Stimulated activated CD8-positive, alpha-beta memory T cell treated with anti-CD3 and anti-CD28 coated beads, Interleukin-7, amount 100 ng/mL, for 4 hours (primary cell): ENCODE results near the gene LTBP4.
"Not testable (repeated sequence)": the region's sequence is repeated elsewhere in the genome, so short reads cannot be mapped to it uniquely, and the experiment has no call there.

Experiments used
- DNase-seq, 2 donors: peaks; one replicate each; pipeline ENCODE4 v3.0.0-alpha.2; 2020; ENCODE audit warnings: low read depth in 2 of 2

LTBP4 gene

DNA sequence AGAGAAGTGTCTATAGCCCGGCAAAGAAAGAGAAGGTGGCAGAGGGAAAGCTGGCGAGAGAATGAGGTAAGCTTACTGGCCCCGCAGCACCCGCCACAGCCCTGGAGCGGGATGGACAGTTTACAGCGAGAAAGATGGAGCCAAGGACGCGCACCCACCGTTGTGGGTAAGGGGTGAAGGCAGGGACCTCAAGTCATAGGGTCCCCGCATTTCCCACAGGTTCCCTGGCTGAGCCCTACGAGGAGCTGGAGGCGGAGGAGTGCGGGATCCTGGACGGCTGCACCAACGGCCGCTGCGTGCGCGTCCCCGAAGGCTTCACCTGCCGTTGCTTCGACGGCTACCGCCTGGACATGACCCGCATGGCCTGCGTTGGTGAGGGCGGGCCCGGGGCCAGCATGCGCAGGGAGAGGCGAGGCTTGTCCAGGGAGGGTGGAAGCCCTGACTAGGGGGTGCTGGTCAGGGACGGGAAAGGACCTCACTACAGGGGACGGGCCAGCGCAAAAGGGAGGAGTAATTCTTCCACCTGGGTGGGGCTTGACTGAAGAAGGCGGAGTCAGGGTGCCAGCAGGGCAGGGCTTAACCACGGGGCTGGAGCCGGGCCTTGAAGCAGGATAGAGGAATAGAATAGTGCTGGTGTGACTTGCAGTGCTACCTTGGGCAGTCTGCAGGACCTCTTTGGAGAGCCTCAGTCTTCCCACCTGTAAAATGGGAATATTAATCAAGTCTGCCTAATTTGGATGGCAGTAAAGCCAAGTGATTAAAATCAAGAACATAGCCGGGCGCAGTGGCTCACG is 26.5 kb downstream of the LTBP4 start:
- DNase-seq, result no peak

DNA sequence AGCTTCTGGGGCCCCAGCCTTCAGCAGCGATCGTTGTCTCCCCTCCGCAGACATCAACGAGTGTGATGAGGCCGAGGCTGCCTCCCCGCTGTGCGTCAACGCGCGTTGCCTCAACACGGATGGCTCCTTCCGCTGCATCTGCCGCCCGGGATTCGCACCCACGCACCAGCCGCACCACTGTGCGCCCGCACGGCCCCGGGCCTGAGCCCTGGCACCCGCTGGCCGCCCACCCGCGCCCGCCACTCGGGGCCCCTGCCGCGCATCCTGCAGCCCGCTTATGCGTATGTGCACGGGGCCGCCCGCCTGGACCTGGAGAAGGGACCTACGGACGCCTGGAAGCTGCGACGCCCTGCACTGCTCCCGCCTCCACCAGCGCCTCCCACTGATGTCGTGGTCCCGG is 28.2 kb downstream of the LTBP4 start:
- no peak for DNase-seq

DNA sequence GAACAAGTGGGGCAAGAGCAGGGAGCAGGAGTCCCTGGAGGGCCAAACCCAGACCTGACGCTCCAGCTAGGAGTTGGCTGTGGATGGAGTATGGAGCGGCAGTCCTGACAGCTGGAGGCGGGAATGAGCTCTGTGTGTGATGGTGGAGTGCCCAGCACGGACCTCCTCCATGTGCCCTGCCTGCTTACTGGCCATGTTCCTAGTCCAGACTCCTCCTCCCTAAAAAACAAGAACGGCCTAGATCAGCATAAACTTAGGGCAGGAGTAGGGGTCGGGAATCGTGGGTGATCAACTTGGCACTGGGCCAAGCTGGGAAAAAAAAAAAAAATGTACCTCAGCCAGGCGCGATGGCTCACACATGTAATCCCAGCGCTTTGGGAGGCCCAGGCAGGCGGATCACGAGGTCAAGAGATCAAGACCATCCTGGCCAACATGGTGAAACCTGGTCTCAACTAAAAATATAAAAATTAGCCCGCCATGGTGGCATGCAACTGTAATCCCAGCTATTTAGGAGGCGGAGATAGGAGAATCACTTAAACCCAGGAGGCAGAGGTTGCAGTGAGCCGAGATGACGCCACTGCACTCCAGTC is 29.5 kb downstream of the LTBP4 start:
- no peak for DNase-seq

DNA sequence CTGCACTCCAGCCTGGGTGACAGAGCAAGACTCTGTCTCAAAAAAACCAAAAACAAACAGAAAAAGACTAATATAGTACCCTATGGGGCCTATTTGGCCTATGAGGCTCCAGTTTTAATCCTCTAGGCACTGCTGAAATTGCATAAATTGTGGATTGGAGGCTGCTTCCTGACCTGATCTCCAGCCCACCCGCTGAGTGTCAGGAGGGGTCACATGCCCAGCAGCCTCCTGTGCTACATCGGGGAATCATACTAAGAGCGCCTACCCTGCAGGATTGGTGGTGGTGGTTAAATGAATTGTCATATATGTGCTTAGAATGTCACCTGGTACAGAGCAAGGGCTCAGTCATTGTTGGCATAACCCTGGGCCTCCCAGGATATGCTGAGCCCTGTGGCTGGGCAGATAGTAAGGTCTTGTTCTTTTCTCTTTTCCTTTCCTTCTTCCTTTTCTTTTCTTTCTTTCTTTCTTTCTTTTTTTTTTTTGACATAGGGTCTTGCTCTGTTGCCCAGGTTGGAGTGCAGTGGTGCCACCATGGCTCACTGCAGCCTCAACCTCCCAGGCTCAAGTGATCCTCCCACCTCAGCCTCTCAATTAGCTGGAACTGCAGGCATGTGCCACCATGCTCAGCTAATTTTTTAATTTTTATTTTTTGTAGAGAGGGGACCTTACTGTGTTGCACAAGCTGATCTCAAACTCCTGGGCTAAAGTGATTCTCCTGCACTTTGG is 31.3 kb downstream of the LTBP4 start:
- no peak for DNase-seq

DNA sequence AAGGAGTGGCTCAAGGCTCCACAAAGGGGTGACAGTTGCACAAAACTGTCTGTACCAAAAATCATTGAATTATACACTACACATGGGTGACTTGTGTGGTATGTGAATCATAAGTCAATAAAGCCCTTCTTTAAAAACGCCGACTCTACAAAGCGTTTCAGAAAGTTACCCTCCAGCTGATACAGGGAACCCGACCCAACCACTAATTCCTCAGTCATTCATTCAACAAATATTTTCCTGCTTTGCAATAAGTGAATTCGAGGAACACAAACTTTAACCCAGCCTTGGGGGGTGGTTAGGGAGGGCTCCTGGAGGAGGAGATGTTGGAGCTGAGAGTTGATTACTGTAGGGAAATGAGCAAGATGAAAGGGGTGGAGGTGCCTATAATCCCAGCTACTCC is 32.0 kb downstream of the LTBP4 start:
- no peak for DNase-seq

DNA sequence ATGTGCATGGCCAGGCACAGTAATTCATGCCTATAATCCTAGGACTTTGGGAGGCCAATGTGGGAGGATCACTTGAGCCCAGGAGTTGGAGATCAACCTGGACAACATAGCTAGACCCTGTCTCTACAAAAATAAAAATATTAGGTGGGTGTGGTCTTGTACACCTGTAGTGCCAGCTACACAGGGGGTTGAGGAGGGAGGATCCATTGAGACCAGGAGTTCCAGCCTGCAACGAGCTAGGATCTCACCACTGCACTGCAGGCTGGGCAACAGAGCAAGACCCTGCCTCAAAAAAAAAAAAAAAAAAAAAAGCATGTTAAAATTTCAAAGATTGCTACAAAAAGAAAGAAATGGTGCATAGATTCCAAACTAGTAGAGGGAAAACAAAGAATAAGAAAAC is 37.2 kb downstream of the LTBP4 start:
- DNase-seq, result no peak

DNA sequence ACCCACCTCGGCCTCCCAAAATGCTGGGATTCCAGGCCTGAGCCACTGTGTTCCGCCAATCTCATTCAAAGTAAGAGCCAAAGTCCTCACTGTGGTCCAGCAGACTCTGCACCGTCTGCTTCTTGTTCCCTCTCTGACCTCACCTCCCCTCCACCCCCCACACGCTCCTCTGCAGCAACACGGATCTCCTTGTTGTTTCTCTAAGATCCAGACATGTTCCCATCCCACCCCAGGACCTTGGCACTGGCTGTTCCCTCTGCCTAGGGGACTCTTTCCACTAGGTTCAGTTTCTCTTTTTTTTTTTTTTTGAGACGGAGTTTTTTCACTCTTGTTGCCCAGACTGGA is 38.4 kb downstream of the LTBP4 start:
- no peak for DNase-seq

DNA sequence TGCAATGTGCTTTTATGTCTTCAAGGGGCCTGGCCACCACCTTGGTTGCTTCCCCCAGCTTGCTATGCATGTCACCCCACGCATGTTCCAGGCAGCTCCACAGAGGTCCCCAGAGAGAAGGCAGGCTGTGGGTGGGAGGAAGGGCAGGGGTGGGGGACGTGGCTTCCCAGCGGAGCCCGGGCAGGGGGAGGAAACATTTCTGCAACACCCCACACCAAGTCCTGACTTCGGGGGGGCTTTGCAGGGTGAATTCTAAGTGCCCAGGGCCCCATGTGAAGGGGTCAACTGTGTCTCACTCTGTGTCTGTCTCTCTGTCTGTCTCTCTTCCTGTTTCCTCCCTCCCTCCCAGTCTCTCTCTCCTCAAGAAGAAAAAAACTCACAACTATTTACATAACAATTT is 39.6 kb downstream of the LTBP4 start:
- no peak for DNase-seq

DNA sequence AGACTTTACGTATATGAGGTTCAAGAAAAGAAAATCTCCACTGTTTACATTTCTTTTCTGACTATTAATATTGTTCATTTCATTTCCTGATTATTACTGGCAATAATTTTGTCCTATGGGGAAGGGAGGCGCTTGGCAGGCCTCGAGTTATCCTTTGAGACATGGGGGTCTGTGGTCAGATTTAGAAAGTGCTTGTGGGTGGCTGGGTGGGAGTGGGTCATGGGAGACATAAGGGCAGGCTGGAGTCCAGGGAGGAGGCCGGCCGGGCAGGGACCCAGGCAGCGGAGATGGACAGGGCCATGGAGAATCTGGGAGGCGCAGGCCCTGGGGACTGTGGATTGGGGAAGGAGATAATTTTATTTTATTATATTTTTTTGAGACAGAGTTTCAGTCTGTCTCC is 40.1 kb downstream of the LTBP4 start:
- no peak for DNase-seq

DNA sequence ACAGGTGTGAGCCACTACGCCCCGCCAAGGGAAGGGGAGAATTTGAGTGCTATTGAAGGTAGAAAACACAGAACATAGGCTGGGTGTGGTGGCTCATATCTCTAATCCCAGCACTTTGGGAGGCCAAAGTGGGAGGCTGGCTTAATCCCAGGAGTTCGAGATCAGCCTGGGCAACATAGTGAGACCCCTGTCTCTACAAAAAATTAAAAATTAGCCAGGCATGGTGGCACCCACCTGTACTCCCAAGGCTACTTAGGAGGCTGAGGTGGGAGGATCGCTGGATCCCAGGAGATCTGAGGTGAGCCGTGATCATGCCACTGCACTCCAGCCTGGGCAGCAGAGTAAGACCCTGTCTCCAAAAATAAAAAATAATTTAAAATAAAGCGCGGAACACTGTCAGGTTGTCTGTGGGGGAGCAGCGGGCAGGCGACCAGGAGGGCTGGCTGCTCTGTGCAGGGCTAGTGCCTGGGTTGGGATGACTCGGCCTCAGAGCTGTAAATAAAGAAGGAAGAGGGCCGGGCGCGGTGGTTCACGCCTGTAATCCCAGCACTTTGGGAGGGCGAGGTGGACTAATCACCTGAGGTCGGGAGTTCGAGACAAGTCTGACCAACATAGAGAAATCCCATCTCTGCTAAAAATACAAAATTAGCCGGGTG is 41.0 kb downstream of the LTBP4 start:
- no peak for DNase-seq

DNA sequence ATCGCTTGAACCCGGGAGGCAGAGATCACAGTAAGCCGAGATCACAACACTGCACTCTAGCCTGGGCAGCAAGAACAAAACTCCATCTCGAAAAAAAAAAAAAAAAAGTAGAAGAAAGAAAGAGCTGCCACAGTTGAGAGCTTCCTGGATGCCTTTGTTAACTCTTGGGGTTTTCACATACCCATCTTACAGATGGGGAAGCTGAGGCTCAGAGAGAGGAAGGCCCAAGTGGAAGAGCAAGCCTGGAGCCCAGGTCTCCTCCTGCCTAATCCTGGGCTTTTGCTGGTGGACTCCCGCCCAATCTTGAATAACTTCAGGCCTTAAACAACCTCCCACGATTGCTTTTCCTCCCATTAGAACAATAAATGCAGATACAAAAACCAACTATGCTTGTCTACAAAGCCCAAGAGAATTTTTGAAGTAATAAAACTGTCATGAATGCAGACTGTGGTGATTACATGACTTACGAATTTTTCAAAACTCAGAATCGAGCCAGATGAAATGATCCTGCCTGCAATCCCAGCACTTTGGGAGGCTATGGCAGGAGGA is 41.7 kb downstream of the LTBP4 start:
- no peak for DNase-seq

DNA sequence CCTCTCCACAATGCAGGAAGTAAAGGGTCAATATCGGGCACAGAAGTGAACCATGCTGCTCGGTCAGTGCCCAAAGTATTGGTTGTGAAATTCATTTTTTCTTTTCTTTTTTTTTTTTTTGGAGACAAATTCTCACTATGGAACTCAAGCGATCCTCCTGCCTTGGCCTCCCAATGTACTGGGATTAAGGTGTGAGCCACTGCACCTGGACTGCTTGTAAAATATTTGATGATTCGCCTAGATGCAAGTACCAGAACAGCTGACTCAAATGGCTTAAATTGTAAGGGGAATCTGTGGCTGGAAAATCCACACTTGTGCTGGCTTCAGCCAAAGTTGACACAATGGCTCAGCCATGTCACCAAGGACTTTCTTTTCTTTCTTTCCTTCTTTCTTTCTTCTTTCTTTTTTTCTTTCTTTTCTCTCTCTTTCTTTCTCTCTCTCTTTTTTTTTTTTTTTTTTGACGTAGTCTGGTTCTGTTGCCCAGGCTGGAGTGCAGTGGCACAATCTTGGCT is 45.6 kb downstream of the LTBP4 start:
- DNase-seq, result no peak

DNA sequence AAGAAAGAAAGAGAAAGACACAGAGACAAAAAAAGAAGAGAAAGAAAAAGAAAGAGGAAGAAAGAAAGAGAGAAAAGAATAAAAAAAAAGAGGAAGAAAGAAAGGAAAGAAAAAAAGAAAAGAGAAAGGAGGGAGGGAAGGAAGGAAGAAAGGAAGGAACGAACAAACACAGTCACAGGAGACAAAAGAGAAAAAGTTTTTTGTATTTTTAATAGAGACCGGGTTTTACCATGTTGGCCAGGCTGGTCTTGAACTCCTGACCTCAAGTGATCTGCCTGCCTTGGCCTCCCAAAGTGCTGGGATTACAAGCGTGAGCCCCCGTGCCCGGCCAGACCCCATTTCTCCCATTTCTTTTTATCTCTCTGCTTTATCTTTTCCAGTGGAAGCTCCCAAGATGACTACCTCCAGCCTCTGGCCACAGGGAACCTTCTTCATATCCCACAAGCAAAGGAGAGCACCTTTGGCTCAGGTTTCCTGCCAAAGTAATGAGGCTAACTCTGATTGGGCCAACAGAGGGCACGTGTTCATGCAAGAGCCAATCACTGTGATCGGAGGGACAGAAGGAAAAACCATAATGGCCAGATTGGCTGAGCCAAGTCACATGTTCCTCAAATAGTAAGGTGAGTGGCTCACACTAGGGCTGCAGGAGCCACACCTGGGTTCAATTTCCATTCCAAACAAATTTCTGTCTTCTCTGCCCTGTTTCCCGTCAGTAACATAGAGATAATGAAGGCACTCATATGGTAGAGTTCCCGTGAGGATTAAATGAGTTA is 48.9 kb downstream of the LTBP4 start:
- not testable (repeated sequence) for DNase-seq

DNA sequence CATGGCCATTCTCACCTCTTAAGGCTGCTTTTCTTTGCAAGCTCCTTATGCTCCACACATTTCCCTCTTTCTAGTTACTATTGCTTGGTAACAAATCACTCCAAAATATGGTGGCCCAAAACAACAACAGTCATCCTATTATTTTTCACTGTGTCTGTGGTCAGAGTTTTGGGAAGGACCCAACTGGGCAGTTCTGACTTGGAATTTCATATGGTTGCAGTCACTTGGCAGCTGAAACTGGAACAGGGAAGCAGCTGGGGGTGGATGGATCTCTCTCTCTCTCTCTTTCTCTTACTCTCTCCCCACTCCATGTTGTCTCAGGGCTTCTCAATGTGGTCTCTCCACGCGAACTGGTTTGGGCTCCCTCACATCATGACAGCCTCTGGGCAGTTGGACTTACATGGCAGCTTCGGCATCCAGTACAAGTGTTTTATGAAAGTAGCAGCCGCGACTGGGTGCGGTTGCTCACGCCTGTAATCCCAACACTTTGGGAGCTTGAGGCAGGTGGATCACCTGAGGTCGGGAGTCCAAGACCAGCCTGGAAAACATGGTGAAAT is 49.7 kb downstream of the LTBP4 start:
- no peak for DNase-seq

DNA sequence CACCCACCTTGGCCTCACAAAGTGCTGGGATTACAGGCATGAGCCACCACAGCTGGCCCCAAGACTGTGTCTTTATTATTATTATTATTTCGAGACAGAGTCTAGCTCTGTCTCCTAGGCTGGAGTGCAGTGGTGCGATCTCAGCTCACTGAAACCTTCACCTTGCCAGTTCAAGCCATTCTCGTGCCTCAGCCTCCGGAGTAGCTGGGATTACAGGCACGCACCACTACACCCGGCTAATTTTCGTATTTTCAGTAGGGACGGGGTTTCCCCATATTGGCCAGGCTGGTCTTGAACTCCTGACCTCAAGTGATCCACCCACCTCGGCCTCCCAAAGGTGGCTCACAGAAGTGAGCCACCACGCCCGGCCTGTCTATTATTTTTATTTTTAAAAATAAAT is 51.1 kb downstream of the LTBP4 start:
- not testable (repeated sequence) for DNase-seq

DNA sequence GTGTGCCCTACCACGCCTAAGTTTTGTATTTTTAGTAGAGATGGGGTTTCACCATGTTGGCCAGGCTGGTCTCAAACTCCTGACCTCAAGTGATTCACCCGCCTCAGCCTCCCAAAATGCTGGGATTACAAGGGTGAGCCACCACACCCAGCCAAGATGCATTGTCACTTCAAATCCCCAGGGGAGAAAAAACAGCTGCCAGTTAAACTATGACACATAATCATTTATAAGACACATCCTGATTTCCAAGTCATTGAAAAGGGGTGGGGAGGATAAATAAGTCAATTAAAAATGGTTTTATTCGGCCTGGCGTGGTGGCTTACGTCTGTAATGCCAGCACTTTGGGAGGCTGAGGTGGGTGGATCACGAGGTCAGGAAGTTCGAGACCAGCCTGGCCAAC is 54.5 kb downstream of the LTBP4 start:
- not testable (repeated sequence) for DNase-seq

DNA sequence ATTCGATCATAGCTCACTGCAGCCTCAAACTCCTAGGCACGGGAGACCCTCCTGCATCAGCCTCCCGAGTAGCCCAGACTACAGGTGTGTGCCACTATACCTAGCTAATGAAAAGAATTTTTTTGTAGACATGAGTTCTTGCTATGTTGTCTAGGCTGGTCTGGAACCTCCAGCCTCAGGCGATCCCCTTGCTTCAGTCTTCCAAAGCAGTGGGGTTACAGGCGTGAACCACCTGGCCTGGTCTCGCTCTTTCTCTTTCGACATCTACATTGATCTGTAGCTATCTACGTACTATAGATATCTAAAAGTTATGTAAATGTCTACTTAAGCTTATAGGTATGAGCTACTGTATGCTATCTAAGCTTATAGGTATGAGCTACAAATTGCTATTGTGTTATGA is 56.9 kb downstream of the LTBP4 start:
- DNase-seq, result no peak

DNA sequence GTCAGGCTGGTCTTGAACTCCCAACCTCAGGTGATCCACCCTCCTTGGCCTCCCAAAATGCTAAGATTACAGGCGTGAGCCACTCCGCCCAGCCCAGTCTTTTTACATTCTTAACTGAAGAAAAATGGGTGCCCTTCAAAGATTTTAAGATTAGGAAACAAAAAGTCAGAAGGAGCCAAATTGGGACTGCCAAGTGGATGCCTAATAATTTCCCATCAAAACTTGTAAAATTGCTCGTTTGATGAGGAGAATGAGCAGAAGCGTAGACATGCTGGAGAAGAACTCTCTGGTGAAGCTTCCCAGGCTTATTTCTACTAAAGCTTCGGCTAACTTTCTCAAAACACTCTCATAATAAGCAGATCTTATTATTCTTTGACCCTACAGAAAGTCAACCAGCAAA is 57.9 kb downstream of the LTBP4 start:
- DNase-seq, result no peak

DNA sequence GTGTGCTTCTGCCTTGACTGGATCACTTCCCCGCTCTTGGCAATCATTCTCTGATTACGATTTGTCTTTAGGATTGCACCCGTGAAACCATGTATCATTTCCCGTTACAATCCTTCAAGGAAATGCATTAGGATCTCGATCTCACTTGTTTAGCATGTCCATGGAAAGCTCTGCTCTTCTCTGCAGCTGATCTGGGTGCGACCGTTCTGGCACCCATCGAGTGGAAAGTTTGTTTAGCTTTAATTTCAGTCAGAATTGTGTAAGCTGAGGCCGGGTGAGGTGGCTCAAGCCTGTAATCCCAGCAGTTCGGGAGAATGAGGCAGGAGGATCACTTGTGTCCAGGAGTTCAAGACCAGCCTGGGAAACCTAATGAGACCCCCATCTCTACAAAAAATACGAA is 58.4 kb downstream of the LTBP4 start:
- DNase-seq, result no peak

DNA sequence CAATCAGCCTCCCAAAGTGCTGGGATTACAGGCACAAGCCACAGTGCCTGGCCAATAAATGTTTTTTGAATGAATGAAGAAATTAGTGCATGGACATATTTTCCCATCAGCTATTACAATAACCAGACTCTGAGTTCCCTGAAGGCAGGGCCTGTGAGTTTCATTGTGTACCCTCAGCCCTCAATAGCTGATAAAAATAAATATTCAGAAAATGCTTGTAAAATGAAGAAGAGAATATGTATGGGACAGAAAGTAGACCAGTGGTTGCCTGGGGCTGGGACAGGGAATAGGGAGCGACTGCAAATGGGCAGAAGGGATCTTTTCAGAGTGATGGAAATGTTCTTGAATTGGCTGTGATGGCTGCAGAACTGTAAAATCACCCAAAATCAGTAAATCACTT is 60.4 kb downstream of the LTBP4 start:
- DNase-seq, result no peak
